HCT116 (cell line): ENCODE measurements around the gene GNB4. TPM values are rescaled to one million over a fixed set of nuclear protein-coding genes. Genes with fewer than 3 reads are reported as not detected.

Source experiments
- ATAC-seq: fragments of 200-7000 bp; cut with Tn5 transposase; 2 replicates; pipeline ENCODE4 v1.9.1; 2020; ENCODE audit warnings: mild to moderate bottlenecking, moderate library complexity
- BruUV-seq: library from RNA; stranded (reverse); fragments of 400-500 nt; replicated peaks from 2 replicates; lab custom pipeline; 2021; lab: Mats Ljungman, UMichigan
- CTCF ChIA-PET: fragments of 300-600 bp; sonication (Branson Sonifier 250); formaldehyde crosslinking; loops from one replicate; lab custom pipeline; 2021; ENCODE audit warnings: antibody characterized with exemption; lab: Charles Lee
- POLR2A ChIA-PET: fragments of 300-600, 350-600 bp; sonication (Branson Sonifier 250); formaldehyde crosslinking; loops from one replicate; lab custom pipeline; 2021; ENCODE audit warnings: antibody characterized with exemption; lab: Charles Lee
- RAD21 ChIA-PET, 2 experiments: fragments of 300-600 bp; sonication (Branson Sonifier 250); formaldehyde crosslinking; loops; one replicate each; lab custom pipeline; 2023; ENCODE audit warnings: low total read pairs in 2 of 2; ENCODE audit not compliant: uncharacterized antibody in 2 of 2, unreplicated experiment in 2 of 2, low non-redundant PET in 1 of 2; lab: Charles Lee
- DNase-seq: peaks from one replicate; pipeline ENCODE4 v3.0.0-alpha.2; 2010; ENCODE audit warnings: low read depth, low spot score
- H2AFZ ChIP-seq: fragments of 200-600 bp; shearing (Covaris generic), sonication (generic); 2 replicates; pipeline ENCODE4 v1.6.1; 2017; ENCODE audit warnings: low read depth, mixed run types, mixed read lengths, antibody characterized with exemption, low read length; ENCODE audit not compliant: poor library complexity, severe bottlenecking
- H3K27ac ChIP-seq: 2 replicates; pipeline ENCODE4 v1.5.1; 2012; ENCODE audit warnings: low read depth, low read length
- H3K27me3 ChIP-seq: fragments of 200-600 bp; sonication (generic); 2 replicates; pipeline ENCODE4 v1.6.1; 2016; ENCODE audit warnings: mixed run types, low read length, mixed read lengths; ENCODE audit not compliant: insufficient read depth
- H3K36me3 ChIP-seq, 2 experiments: fragments of 200-500 bp in 1 of 2; fragments of 200-600 bp in 1 of 2; sonication (Bioruptor generic) in 1 of 2; sonication (generic) in 1 of 2; 2 replicates each; pipeline versions ENCODE4 v1.5.1 to v1.6.1; 2014 to 2016; ENCODE audit warnings: low read length in 2 of 2, inconsistent platforms in 1 of 2, mixed read lengths in 1 of 2, mixed run types in 1 of 2; ENCODE audit not compliant: insufficient read depth in 2 of 2, control insufficient read depth in 1 of 2
- H3K4me1 ChIP-seq, 2 experiments: fragments of 200-600 bp in 1 of 2; sonication (generic) in 1 of 2; 2 replicates each; pipeline versions ENCODE4 v1.5.1 to v1.6.1; 2012 to 2017; ENCODE audit warnings: low read length in 2 of 2, inconsistent platforms in 1 of 2, mild to moderate bottlenecking in 1 of 2, mixed read lengths in 1 of 2, mixed run types in 1 of 2, moderate library complexity in 1 of 2; ENCODE audit not compliant: insufficient read depth in 2 of 2, control insufficient read depth in 1 of 2
- H3K4me2 ChIP-seq: fragments of 200-600 bp; sonication (generic); 2 replicates; pipeline ENCODE4 v1.6.1; 2017; ENCODE audit warnings: mixed run types, low read length, mixed read lengths
- H3K4me3 ChIP-seq, 2 experiments: fragments of 200-600 bp in 1 of 2; sonication (generic) in 1 of 2; replicated peaks in 1 of 2; 2 replicates each; pipeline ENCODE4 v1.5.1; 2011 to 2016; ENCODE audit warnings: low read length in 2 of 2, control low read depth in 1 of 2, low read depth in 1 of 2, mild to moderate bottlenecking in 1 of 2, mixed read lengths in 1 of 2, mixed run types in 1 of 2
- H3K79me2 ChIP-seq: fragments of 200-600 bp; sonication (generic); 2 replicates; pipeline ENCODE4 v1.6.1; 2017; ENCODE audit warnings: mild to moderate bottlenecking, mixed run types, low read length, moderate library complexity, mixed read lengths; ENCODE audit not compliant: insufficient read depth
- H3K9ac ChIP-seq: fragments of 200-600 bp; sonication (generic); 2 replicates; pipeline ENCODE4 v1.6.1; 2016; ENCODE audit warnings: low read length, mixed read lengths
- H3K9me2 ChIP-seq: fragments of 200-600 bp; sonication (generic), shearing (Covaris generic); 2 replicates; pipeline ENCODE4 v1.6.1; 2017; ENCODE audit warnings: mixed run types, mild to moderate bottlenecking, moderate library complexity; ENCODE audit not compliant: insufficient read depth
- H3K9me3 ChIP-seq, 2 experiments: fragments of 200-500 bp in 1 of 2; fragments of 200-600 bp in 1 of 2; sonication (Bioruptor generic) in 1 of 2; sonication (generic) in 1 of 2; 2 replicates each; pipeline ENCODE4 v1.6.1; 2014 to 2017; ENCODE audit warnings: low read length in 2 of 2, mixed read lengths in 2 of 2, inconsistent platforms in 1 of 2, low read depth in 1 of 2, mild to moderate bottlenecking in 1 of 2, mixed run types in 1 of 2, moderate library complexity in 1 of 2; ENCODE audit not compliant: control insufficient read depth in 1 of 2, insufficient read depth in 1 of 2
- H4K20me1 ChIP-seq: fragments of 200-600 bp; sonication (generic), shearing (Covaris generic); 2 replicates; pipeline ENCODE4 v1.6.1; 2017; ENCODE audit warnings: mixed run types, mild to moderate bottlenecking, moderate library complexity; ENCODE audit not compliant: insufficient read depth
- ATF3 ChIP-seq: IDR thresholded peaks from 2 replicates; pipeline ENCODE4 v1.6.1; 2012
- CEBPB ChIP-seq: IDR thresholded peaks from 2 replicates; pipeline ENCODE4 v1.6.1; 2012; ENCODE audit warnings: low read depth
- EGR1 ChIP-seq: IDR thresholded peaks from 2 replicates; pipeline ENCODE4 v1.6.1; 2012; ENCODE audit warnings: low read depth
- ELF1 ChIP-seq: IDR thresholded peaks from 2 replicates; pipeline ENCODE4 v1.6.1; 2012; ENCODE audit warnings: low read depth, borderline replicate concordance
- EZH2 ChIP-seq: fragments of 200-600 bp; sonication (generic); IDR thresholded peaks from 2 replicates; pipeline ENCODE4 v1.6.1; 2017; ENCODE audit warnings: antibody characterized with exemption, mixed run types
- EZH2phosphoT487 ChIP-seq: fragments of 200-600 bp; IDR thresholded peaks from 2 replicates; pipeline ENCODE4 v1.6.1; 2018; ENCODE audit warnings: antibody characterized with exemption, borderline replicate concordance
- JUND ChIP-seq: IDR thresholded peaks from 2 replicates; pipeline ENCODE4 v1.6.1; 2012
- MAX ChIP-seq: IDR thresholded peaks from 2 replicates; pipeline ENCODE4 v1.6.1; 2012
- POLR2A ChIP-seq: IDR thresholded peaks from 2 replicates; pipeline ENCODE4 v1.7.0; 2011; ENCODE audit warnings: borderline replicate concordance; ENCODE audit not compliant: insufficient read depth, insufficient read length; ENCODE audit errors: extremely low read depth
- POLR2AphosphoS5 ChIP-seq: IDR thresholded peaks from 2 replicates; pipeline ENCODE4 v1.6.1; 2011; ENCODE audit warnings: mild to moderate bottlenecking, low read depth, low read length, moderate library complexity
- RAD21 ChIP-seq: IDR thresholded peaks from 2 replicates; pipeline ENCODE4 v1.6.1; 2012; ENCODE audit warnings: low read depth, mild to moderate bottlenecking
- REST ChIP-seq: IDR thresholded peaks from 2 replicates; pipeline ENCODE4 v1.6.1; 2012; ENCODE audit warnings: low read depth
- SIN3A ChIP-seq: IDR thresholded peaks from 2 replicates; pipeline ENCODE4 v1.6.1; 2012; ENCODE audit warnings: low read depth
- SRF ChIP-seq: IDR thresholded peaks from 2 replicates; pipeline ENCODE4 v1.6.1; 2012; ENCODE audit warnings: low read depth
- TCF7L2 ChIP-seq: IDR thresholded peaks from 2 replicates; pipeline ENCODE4 v1.7.0; 2011; ENCODE audit warnings: borderline replicate concordance, inconsistent platforms; ENCODE audit not compliant: insufficient read depth, insufficient read length; ENCODE audit errors: extremely low read depth
- YY1 ChIP-seq: IDR thresholded peaks from 2 replicates; pipeline ENCODE4 v1.6.1; 2011; ENCODE audit warnings: low read length, low read depth, moderate library complexity, mild to moderate bottlenecking; ENCODE audit not compliant: insufficient replicate concordance; ENCODE audit errors: extremely low read depth
- ZNF274 ChIP-seq: fragments of 200-500 bp; sonication (Bioruptor generic); IDR thresholded peaks from 2 replicates; pipeline ENCODE4 v1.6.1; 2014; ENCODE audit warnings: mild to moderate bottlenecking, low read depth, low read length, inconsistent platforms
- intact Hi-C: fragments of 100-400 bp; cut with micrococcal nuclease; formaldehyde crosslinking; loops from 2 replicates; pipeline ENCODE4 v1.10.0; 2022
- total RNA-seq: library from RNA; stranded (reverse); gene quantifications from one replicate; pipeline ENCODE4 v1.2.1, GENCODE V29; 2021; ENCODE audit not compliant: unreplicated experiment

The GNB4 gene
- total RNA-seq, 1 experiment from 2014 or later = 0.10 TPM

- ATAC-seq = no peak
- no peaks in the 10 kb centered on the region for H3K9me3 ChIP-seq
- BruUV-seq = no TSS peak
- no peaks in the 10 kb centered on the region for H3K79me2 ChIP-seq
- TF ChIP-seq ZNF274 = no peak
- TF ChIP-seq SRF = no peak
- no peak for TF ChIP-seq EZH2
- TF ChIP-seq POLR2AphosphoS5 = no peak
- no peak for TF ChIP-seq CEBPB
- no peak for TF ChIP-seq ELF1
- no peak for TF ChIP-seq TCF7L2
- no peak for TF ChIP-seq SIN3A
- TF ChIP-seq POLR2A = no peak
- TF ChIP-seq ATF3 = no peak
- no peak for TF ChIP-seq EGR1
- no peak for TF ChIP-seq MAX
- TF ChIP-seq YY1 = no peak
- no peak for TF ChIP-seq RAD21
- TF ChIP-seq JUND = no peak
- no peak for TF ChIP-seq REST
- no peak for TF ChIP-seq EZH2phosphoT487
- no peaks in the 10 kb centered on the region; the same call in 1 of the 2 replicates for H3K9me2 ChIP-seq
- ChIA-PET RAD21 (no interaction called here), POLR2A (no interaction called here), CTCF (no interaction called here)
- H3K36me3 ChIP-seq = no peaks in the 10 kb centered on the region; a peak in 1 of 4 replicates
- no peak overlapping the region for H3K9ac ChIP-seq
- H3K4me2 ChIP-seq = no peak overlapping the region
- H3K4me3 ChIP-seq = no peak overlapping the region
- H2AFZ ChIP-seq = no peak overlapping the region
- H3K27ac ChIP-seq = no peak overlapping the region
- H3K4me1 ChIP-seq = no peaks in the 10 kb centered on the region
- intact Hi-C loops = no loop called here
- no peak for DNase-seq
- no peaks in the 10 kb centered on the region for H4K20me1 ChIP-seq
- H3K27me3 ChIP-seq = no peaks in the 10 kb centered on the region
Measured at GRCh38 chr3:179415377-179415776, 35.9 kb downstream of the GNB4 start.
